ENCODE data around the gene BTG1. TPM values are rescaled to one million over a fixed set of nuclear protein-coding genes. Genes with fewer than 3 reads are reported as not detected.

BTG1 gene
- total and polyA plus RNA-seq, 2 of the 4 experiments (the other 2 are of a cell fraction), result 3.8 to 33.5 TPM

DNA sequence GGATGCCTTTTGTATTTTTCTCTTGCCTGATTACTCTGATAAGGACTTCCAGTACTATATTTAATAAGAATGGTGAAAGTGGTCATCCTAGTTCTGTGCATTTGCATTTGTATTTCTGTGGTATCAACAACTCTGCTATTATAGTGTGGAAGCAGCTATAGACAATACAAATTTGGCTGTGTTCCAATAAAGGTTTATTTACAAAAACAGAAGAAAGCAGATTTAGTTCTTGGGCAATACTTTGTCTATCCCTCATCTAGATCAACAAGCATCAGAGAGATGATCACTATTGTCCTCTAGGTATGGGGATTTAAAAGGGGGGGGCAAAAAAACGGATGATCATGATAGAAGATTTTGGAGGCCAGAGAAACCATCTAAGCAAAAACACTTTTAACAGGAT lies 19.1 kb upstream of the BTG1 start:
- TF ChIP-seq NFE2L2 (IDR thresholded peaks at IDR 0.05; ENCODE audit: low read depth, low read length) (no peak), FOS (IDR thresholded peaks at IDR 0.05; ENCODE audit: low read depth, low read length) (no peak), MAFK (IDR thresholded peaks at IDR 0.05; ENCODE audit: low read depth, low read length) (no peak), RCOR1 (IDR thresholded peaks at IDR 0.05; ENCODE audit: insufficient replicate concordance, low read length) (no peak), CEBPB (IDR thresholded peaks at IDR 0.05; ENCODE audit: low read depth, low read length) (no peak), CHD1 (IDR thresholded peaks at IDR 0.05; ENCODE audit: low read depth, low read length) (no peak), MXI1 (IDR thresholded peaks at IDR 0.05; ENCODE audit: borderline replicate concordance, low read depth, low read length) (no peak), SMC3 (IDR thresholded peaks at IDR 0.05; ENCODE audit: low read depth, low read length) (no peak), BHLHE40 (IDR thresholded peaks at IDR 0.05; ENCODE audit: low read depth, low read length) (no peak), RAD21 (IDR thresholded peaks at IDR 0.05; ENCODE audit: low read length) (no peak), MAZ (IDR thresholded peaks at IDR 0.05; ENCODE audit: borderline replicate concordance, low read depth, low read length) (no peak)
- TF ChIP-seq, protein P1, sequence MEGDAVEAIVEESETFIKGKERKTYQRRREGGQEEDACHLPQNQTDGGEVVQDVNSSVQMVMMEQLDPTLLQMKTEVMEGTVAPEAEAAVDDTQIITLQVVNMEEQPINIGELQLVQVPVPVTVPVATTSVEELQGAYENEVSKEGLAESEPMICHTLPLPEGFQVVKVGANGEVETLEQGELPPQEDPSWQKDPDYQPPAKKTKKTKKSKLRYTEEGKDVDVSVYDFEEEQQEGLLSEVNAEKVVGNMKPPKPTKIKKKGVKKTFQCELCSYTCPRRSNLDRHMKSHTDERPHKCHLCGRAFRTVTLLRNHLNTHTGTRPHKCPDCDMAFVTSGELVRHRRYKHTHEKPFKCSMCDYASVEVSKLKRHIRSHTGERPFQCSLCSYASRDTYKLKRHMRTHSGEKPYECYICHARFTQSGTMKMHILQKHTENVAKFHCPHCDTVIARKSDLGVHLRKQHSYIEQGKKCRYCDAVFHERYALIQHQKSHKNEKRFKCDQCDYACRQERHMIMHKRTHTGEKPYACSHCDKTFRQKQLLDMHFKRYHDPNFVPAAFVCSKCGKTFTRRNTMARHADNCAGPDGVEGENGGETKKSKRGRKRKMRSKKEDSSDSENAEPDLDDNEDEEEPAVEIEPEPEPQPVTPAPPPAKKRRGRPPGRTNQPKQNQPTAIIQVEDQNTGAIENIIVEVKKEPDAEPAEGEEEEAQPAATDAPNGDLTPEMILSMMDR (conservative IDR thresholded peaks at IDR 0.05; ENCODE audit: low read depth, low read length), result no peak
- TF ChIP-seq, protein P2, sequence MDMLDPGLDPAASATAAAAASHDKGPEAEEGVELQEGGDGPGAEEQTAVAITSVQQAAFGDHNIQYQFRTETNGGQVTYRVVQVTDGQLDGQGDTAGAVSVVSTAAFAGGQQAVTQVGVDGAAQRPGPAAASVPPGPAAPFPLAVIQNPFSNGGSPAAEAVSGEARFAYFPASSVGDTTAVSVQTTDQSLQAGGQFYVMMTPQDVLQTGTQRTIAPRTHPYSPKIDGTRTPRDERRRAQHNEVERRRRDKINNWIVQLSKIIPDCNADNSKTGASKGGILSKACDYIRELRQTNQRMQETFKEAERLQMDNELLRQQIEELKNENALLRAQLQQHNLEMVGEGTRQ (IDR thresholded peaks at IDR 0.05; ENCODE audit: low read depth, low read length), result no peak
- TF ChIP-seq, protein P3, sequence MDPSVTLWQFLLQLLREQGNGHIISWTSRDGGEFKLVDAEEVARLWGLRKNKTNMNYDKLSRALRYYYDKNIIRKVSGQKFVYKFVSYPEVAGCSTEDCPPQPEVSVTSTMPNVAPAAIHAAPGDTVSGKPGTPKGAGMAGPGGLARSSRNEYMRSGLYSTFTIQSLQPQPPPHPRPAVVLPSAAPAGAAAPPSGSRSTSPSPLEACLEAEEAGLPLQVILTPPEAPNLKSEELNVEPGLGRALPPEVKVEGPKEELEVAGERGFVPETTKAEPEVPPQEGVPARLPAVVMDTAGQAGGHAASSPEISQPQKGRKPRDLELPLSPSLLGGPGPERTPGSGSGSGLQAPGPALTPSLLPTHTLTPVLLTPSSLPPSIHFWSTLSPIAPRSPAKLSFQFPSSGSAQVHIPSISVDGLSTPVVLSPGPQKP (IDR thresholded peaks at IDR 0.05; ENCODE audit: borderline replicate concordance, low read depth, low read length), result no peak
- no peak overlapping the region for H2BK5ac ChIP-seq (ENCODE audit: low read depth, low read length, poor library complexity, severe bottlenecking)
- WGBS, 2 experiments (ENCODE audit: extremely low coverage in 2 of 2, insufficient read length in 1 of 2), result no CpG with 5 or more reads among the region's 1 CpG

More for the DNA sequence above, 19.1 kb upstream of the BTG1 start:
- Histone ChIP-seq H2AFZ (replicated peaks; ENCODE audit: low read length, poor library complexity) (no peak overlapping the region), H3K4me2 (ENCODE audit: low read depth, low read length) (no peak overlapping the region), H2BK20ac (ENCODE audit: low read depth, low read length) (no peak overlapping the region), H3K36me3 (ENCODE audit: control insufficient read depth, insufficient read depth, low read length) (no peaks in the 10 kb centered on the region), H3K18ac (ENCODE audit: low read depth, low read length) (no peak overlapping the region), H4K5ac (ENCODE audit: low read depth, low read length) (no peak overlapping the region), H4K8ac (ENCODE audit: low read depth in 2 of 2, low read length in 2 of 2) (no peak overlapping the region), H3K14ac (replicated peaks; ENCODE audit: low read depth, low read length) (no peak overlapping the region), H3K79me1 (ENCODE audit: low read depth in 1 of 2, low read length in 2 of 2) (no peaks in the 10 kb centered on the region), H2BK15ac (ENCODE audit: low read depth, low read length) (no peak overlapping the region), H4K20me1 (ENCODE audit: insufficient read depth, low read length) (no peaks in the 10 kb centered on the region), H3K4me3 (ENCODE audit: insufficient read depth, low read depth, low read length) (no peak overlapping the region), H3K27ac (ENCODE audit: insufficient read depth, low read length) (no peak overlapping the region), H3K9ac (ENCODE audit: low read depth, low read length) (no peak overlapping the region), H2AK5ac (ENCODE audit: low read depth, low read length) (no peak overlapping the region), H2BK120ac (ENCODE audit: low read depth, low read length) (no peak overlapping the region), H3K56ac (ENCODE audit: extremely low read depth, insufficient read depth, low read length) (no peak overlapping the region), H3K27me3 (ENCODE audit: control insufficient read depth, insufficient read depth, low read length) (no peaks in the 10 kb centered on the region), H3K4ac (ENCODE audit: low read depth, low read length) (no peak overlapping the region), H3K9me3 (ENCODE audit: control insufficient read depth, insufficient read depth, low read length) (no peaks in the 10 kb centered on the region), H3K4me1 (ENCODE audit: control insufficient read depth, insufficient read depth, low read length) (no peaks in the 10 kb centered on the region), H3K23ac (ENCODE audit: low read depth, low read length) (no peak overlapping the region), H4K91ac (ENCODE audit: insufficient read depth, low read depth, low read length) (no peak overlapping the region), H2AK9ac (replicated peaks; ENCODE audit: low read depth, low read length, poor library complexity) (no peak overlapping the region), H3K9me1 (ENCODE audit: insufficient read depth, low read length) (no peaks in the 10 kb centered on the region)
- dilution Hi-C loops (cut with HindIII; ENCODE audit: low sequenced_read_pairs, unreplicated experiment), result no loop called here
- CTCF ChIA-PET, result no interaction called here
- POLR2A ChIA-PET (ENCODE audit: unreplicated experiment), result no interaction called here
- DNase-seq, result no peak
- BruUV-seq (replicated peaks), result no TSS peak
- intact Hi-C loops (cut with micrococcal nuclease), result no loop called here
- no peak for ATAC-seq (ENCODE audit: low read depth)
- in situ Hi-C loops (cut with MboI; ENCODE audit: low sequenced_read_pairs), result no loop called here
